ENCODE results near the gene SDCCAG8.

SDCCAG8 gene

GRCh38 chr1:243287123-243287460 is 31.3 kb downstream of the SDCCAG8 start:
- DNase-seq, result no peak

GRCh38 chr1:243287652-243288051 is 31.8 kb downstream of the SDCCAG8 start:
- no peak for DNase-seq

DNA sequence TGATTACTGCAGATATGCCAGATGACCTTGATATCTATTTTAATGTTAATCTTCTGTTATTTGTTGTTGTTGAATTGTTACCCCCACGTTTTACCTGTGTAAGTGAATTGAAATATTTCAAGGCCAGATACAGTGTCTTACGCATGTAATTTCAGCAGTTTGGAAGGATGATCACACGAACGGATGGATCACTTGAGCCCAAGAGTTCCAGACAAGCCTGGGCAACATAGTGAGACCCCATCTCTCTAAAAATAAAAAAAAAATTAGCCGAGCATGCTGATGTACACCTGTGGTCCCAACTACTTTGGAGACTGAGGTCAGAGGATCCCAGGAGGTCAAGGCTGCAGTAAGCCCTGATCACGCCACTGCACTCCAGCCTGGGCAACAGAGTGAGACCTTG is 32.2 kb downstream of the SDCCAG8 start:
- DNase-seq, result no peak

GRCh38 chr1:243291292-243291691 is 35.5 kb downstream of the SDCCAG8 start:
- no peak for DNase-seq

DNA sequence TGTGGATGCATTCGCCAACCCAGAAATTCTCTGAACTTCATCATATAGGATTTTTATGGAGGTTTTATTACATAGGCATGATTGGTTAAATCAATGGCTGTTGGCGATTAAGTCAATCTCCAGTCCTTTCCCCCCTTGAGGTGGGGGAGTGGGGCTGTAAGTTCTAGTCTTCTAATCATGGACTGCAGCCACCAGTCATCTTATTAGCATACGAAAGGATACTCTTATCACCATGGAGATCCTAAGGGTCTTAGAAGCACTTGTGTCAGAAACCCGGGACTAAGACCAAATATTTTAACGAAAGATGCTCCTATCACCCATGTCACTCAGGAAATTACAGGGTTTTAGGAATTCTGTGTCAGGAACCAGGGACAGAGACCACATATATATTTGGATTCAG is 36.3 kb downstream of the SDCCAG8 start:
- DNase-seq, result no peak

- no peak for DNase-seq
Observed at GRCh38 chr1:243293941-243294722, 38.3 kb downstream of the SDCCAG8 start.

DNA sequence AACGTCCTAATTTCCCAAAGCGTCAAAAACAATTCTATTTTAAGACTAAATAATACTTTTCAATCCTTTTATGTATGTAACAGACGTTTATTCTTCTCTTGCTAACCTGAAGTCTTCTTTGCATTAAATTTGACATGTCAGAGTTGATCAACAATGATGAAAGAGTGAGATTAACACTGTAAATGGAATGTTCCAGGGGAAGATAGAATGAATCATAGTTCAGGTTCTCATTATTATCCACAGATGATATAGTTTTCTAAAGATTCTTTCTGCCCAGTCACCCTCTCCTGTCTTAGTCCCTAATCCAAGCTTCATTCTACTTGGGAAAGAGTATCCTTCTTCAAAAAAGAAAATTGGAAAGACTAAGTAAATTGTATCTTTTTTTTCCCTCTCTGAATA is 38.9 kb downstream of the SDCCAG8 start:
- DNase-seq, result no peak

DNA sequence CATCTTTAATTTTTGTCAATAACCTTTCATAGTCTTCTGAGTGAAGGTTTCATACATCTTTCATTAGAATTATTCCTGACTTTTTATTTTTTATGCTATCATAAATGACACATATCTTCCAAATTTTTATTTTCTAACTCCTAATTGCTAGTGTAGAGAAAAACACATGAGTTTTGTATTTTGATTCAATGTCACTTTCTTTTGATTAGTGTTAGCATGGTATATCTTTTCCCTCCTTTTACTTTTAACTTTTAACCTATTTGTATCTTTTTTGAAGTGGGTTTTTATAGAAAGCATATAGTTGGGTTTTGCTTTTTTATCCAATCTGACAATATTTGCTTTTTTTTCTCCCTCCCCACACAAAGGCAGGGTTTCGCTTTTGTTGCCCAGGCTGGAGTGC is 43.2 kb downstream of the SDCCAG8 start:
- no peak for DNase-seq

DNA sequence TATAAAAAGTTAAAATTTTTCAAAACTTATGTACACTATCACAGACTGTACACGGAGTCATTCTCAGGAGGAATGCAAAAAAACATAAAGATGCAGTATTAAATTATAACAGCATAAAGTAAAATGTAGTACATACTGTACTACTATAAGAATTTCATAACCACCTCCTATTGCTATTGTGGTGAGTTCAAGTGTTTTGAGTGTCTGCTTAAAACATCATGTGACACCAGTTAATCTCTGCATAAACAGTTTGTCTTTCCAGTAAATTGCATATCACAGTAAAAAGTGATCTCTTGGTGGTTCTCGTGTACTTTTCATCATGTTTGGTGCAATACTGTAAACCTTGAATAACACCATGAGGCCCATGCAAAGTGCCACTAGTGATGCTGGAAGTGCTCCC is 45.2 kb downstream of the SDCCAG8 start:
- DNase-seq, result no peak

- DNase-seq, result no peak
Observed at GRCh38 chr1:243311809-243312208, 56.0 kb downstream of the SDCCAG8 start.

- DNase-seq, result no peak
Observed at GRCh38 chr1:243312952-243313634, 57.3 kb downstream of the SDCCAG8 start.

DNA sequence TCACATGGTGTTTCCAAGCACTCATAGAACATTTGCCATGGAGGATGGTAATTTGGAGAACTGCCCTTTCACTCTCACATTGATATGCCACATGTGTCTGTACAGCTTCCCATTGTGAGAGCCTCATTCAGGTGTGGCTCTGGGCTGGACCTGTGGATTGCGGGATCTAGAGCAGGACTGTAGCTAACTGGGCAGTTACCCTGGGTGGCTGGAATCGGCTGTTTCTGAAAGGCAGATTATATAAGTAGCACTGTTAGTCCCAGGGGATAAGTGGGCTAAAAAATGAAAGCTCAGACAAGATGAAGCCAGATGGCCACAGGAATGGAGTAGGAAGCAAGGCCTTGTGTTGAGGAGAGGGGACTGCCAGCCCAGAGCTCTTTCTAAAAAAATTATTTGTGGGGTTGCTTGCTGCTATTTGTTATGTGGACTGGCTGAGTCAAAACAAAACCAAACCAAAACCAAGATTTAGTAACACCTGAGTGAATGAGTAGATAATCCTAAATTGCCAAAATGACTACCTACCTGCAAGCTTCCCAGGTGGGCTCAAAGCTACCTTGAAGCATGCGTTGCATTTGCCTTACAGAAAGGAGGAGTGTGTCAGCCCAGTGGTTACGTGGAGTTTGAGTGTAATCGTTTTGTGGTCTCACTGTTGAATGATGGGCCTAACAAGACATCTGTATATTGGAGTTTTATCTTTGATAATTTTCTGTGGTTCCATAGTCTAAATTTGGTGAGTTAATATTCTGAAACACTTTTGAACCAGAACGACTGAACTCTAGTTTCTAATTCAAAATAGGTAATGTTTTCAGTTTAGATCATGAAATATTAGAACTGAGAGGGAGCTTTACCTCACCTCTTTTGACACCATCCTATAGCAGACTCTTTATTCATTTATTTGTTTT is 58.0 kb downstream of the SDCCAG8 start:
- no peak for DNase-seq

DNA sequence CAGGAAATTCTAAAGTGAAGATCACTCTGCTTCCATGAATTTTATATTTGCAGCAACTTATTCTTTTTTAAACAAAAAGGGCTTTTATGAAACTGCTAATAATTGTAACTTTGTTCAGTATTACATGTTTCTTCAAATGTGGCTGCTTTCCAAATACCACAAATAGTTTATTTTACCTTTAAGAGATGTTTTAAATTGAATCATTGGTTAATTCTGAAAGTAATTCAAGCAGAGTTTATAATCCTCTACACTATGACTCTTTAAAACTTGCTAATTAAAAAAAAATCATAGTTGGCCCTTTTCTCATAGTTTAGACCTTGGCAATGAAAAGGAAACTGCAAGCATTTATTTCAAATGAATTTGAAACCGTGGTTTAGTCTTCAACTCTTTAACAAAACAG is 59.6 kb downstream of the SDCCAG8 start:
- DNase-seq, result no peak

- no peak for DNase-seq
Observed at GRCh38 chr1:243315893-243316292, 60.1 kb downstream of the SDCCAG8 start.

- no peak for DNase-seq
Observed at GRCh38 chr1:243316366-243316989, 60.6 kb downstream of the SDCCAG8 start.

- DNase-seq, result no peak
Observed at GRCh38 chr1:243320224-243320623, 64.4 kb downstream of the SDCCAG8 start.

GRCh38 chr1:243322326-243322725 is 66.5 kb downstream of the SDCCAG8 start:
- DNase-seq, result no peak

DNA sequence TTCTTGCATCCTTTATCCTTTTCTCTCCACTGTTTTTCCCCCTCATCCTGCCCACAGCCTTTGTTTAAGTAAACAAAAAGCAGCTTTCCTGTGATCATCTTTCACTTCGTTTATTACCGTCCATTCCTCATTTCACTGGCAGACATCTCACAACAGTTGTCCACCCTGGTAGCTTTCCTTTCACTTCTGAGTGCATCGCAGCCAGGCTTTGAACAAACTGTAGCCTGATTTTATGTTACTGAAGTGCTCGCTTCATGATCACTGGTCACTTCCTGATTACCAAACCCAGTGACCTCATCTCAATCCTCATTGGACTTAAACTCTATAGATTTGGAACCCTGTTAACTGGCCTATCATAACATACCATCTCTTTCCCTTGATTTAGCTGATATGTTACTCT is 67.7 kb downstream of the SDCCAG8 start:
- peak; percentile 21 for DNase-seq

DNA sequence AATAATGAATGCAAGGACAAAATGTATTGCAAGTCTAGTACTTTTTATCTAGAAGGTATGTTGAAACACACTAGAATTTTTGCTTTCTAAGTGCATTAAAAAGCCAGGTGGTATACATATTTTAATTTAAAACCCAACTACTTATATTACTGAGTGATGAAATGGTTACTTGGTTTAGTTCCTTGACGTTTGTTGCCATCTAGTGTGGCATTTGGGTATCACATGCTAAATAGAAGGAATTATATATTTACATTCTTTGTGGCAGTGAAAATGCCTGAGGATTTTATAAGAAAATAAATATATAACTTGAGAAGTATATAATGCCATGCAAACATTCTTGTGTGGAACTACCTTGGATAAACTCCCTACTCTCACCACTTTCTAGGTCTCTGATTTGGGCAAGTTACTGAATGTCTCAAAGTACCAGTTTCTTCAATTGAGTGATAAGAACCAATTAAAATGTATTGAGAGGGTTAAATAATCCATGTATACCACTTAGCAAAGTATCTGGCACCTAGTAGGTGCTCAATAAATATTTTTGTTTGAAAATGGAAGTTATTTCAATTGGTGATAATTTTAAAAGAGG is 69.6 kb downstream of the SDCCAG8 start:
- DNase-seq, result peak; percentile 60

DNA sequence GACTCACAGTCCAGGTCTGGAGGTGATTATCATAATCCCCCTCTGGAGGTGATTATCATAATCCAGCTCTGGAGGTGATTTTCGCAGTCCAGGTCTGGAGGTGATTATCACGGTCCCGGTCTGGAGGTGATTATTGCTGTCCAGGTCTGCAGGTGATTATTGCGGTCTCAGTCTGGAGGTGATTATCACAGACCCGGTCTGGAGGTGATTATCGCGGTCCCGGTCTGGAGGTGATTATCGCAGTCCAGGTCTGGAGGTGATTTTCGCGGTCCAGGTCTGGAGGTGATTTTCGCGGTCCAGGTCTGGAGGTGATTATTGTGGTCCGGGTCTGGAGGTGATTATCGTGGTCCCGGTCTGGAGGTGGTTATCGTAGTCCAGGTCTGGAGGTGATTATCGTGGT is 76.6 kb downstream of the SDCCAG8 start:
- no peak for DNase-seq

DNA sequence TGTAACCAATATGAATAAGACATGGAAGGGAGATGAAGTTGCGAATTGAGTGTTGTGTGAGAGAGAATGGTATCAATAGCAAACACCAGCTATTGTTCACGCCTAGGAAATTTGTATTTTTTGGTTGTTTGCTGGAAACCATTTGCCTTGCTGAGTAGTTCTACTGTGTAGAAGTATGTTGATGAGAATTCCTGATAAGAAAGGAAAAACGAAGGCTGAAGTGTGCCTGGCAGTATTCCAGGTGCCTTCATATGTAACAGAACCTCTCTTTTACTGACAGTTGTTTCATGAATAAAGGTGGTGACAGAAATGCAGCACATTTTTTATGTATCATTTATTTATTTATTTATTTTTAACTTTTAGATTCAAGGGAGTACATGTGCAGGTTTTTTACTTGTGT is 79.5 kb downstream of the SDCCAG8 start:
- DNase-seq, result no peak

GRCh38 chr1:243336163-243336562 is 80.3 kb downstream of the SDCCAG8 start:
- DNase-seq, result no peak

DNA sequence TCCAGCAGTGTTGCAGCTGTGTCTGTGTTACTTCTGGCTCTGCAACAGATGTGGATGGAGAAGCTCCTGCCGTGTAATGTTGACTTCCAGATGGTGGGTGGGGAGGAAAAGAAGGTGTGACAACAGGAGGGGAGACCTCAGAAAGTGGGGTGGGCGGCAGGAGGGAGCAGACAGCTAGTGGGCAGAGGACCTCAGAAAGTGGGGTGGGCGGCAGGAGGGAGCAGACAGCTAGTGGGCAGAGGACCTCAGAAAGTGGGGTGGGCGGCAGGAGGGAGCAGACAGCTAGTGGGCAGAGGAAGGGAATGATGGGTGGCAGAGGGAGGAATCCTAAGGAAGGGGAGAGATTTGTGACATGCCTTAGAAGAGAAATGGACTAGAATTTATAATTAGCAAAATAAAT is 83.0 kb downstream of the SDCCAG8 start:
- peak; percentile 64 for DNase-seq

Measured in NCI-H69 (cell line).